Cardiac muscle cell (in vitro differentiated cells and primary cell): Measurements from ENCODE around the gene EFCAB6. TPM values are rescaled to one million over a fixed set of nuclear protein-coding genes. Genes with fewer than 3 reads are reported as not detected.

ENCODE experiments used
- DNase-seq, 2 donors: peaks; one replicate each; pipeline versions ENCODE4 v3.0.0 to v3.0.0-alpha.2; 2010 to 2017; ENCODE audit warnings: low read depth in 1 of 2, low spot score in 1 of 2
- H3K27ac ChIP-seq: fragments of 200-600 bp; sonication (generic); 2 replicates; pipeline ENCODE4 v1.5.1; 2016
- H3K27me3 ChIP-seq: fragments of 200-600 bp; sonication (generic); 2 replicates; pipeline ENCODE4 v1.6.0; 2016; ENCODE audit warnings: control low read depth
- H3K36me3 ChIP-seq: fragments of 200-600 bp; sonication (generic); 2 replicates; pipeline ENCODE4 v1.5.1; 2016; ENCODE audit warnings: control low read depth
- H3K4me1 ChIP-seq: fragments of 200-600 bp; sonication (generic); 2 replicates; pipeline ENCODE4 v1.8.1; 2017; ENCODE audit warnings: low read depth, mild to moderate bottlenecking, mixed run types
- H3K4me3 ChIP-seq: fragments of 200-600 bp; sonication (generic); 2 replicates; pipeline ENCODE4 v1.5.1; 2016; ENCODE audit warnings: mild to moderate bottlenecking
- H3K9me3 ChIP-seq: fragments of 200-600 bp; sonication (generic); 2 replicates; pipeline ENCODE4 v1.5.1; 2017; ENCODE audit warnings: low read depth, mild to moderate bottlenecking, control low read depth
- CTCF ChIP-seq: IDR thresholded peaks from 2 replicates; pipeline ENCODE4 v1.5.1; 2012; ENCODE audit warnings: low read depth, mild to moderate bottlenecking, low read length
- polyA plus RNA-seq: library from polyadenylated mRNA; unstranded; fragments of >200 nt; fragmentation: Nextera tagmentation; extraction: Ambion mirVana; gene quantifications from 2 replicates; pipeline ENCODE4 v1.2.1, GENCODE V29; 2016
- total RNA-seq: library from RNA; depleted of rRNA; stranded (reverse); fragments of >200 nt; gene quantifications from 2 replicates; pipeline ENCODE4 v1.2.3, GENCODE V29; 2016

Gene EFCAB6
- total and polyA plus RNA-seq, 2 experiments from 2014 or later: 1.5 to 3.8 TPM

GRCh38 chr22:43507235-43507634 is 304.9 kb downstream of the EFCAB6 start:
- no peak overlapping the region for H3K27ac ChIP-seq
- H3K9me3 ChIP-seq: no peaks in the 10 kb centered on the region
- DNase-seq: no peak
- H3K36me3 ChIP-seq: no peaks in the 10 kb centered on the region
- no peaks in the 10 kb centered on the region for H3K4me1 ChIP-seq
- H3K4me3 ChIP-seq: no peak overlapping the region
- no peak for TF ChIP-seq CTCF
- H3K27me3 ChIP-seq: no peaks in the 10 kb centered on the region

- no peaks in the 10 kb centered on the region for H3K9me3 ChIP-seq
- H3K4me3 ChIP-seq: no peak overlapping the region
- H3K36me3 ChIP-seq: no peaks in the 10 kb centered on the region
- DNase-seq: no peak
- no peaks in the 10 kb centered on the region for H3K27me3 ChIP-seq
- H3K27ac ChIP-seq: no peak overlapping the region
- no peak for TF ChIP-seq CTCF
- H3K4me1 ChIP-seq: no peaks in the 10 kb centered on the region
Observed at GRCh38 chr22:43506487-43506886, 305.6 kb downstream of the EFCAB6 start.

- H3K27ac ChIP-seq: no peak overlapping the region
Observed at GRCh38 chr22:43505896-43506295, 306.2 kb downstream of the EFCAB6 start.

GRCh38 chr22:43505423-43505822 is 306.7 kb downstream of the EFCAB6 start:
- no peak for TF ChIP-seq CTCF
- Histone ChIP-seq H3K9me3 (no peaks in the 10 kb centered on the region), H3K4me3 (no peak overlapping the region), H3K36me3 (no peaks in the 10 kb centered on the region), H3K27me3 (no peaks in the 10 kb centered on the region), H3K27ac (no peak overlapping the region), H3K4me1 (no peaks in the 10 kb centered on the region)
- DNase-seq: no peak

More at GRCh38 chr22:43505896-43506295, 306.2 kb downstream of the EFCAB6 start:
- TF ChIP-seq CTCF: no peak
- Histone ChIP-seq H3K4me1 (no peaks in the 10 kb centered on the region), H3K36me3 (no peaks in the 10 kb centered on the region), H3K9me3 (no peaks in the 10 kb centered on the region), H3K4me3 (no peak overlapping the region), H3K27me3 (no peaks in the 10 kb centered on the region)
- no peak for DNase-seq

GRCh38 chr22:43504666-43505261 is 307.3 kb downstream of the EFCAB6 start:
- H3K27ac ChIP-seq: no peak overlapping the region
- H3K9me3 ChIP-seq: no peaks in the 10 kb centered on the region
- no peak for TF ChIP-seq CTCF
- no peaks in the 10 kb centered on the region for H3K27me3 ChIP-seq
- DNase-seq: no peak
- no peaks in the 10 kb centered on the region for H3K4me1 ChIP-seq
- no peaks in the 10 kb centered on the region for H3K36me3 ChIP-seq
- H3K4me3 ChIP-seq: no peak overlapping the region
